Suppressor macrophage treated with lipopolysaccharide for 4 hours (primary cell): ENCODE measurements around the gene DAB2IP.
A peak's percentile ranks its signal among the peaks of the same experiment; 100 is the strongest.

Experiments used
- DNase-seq: peaks from one replicate; pipeline ENCODE4 v3.0.0-alpha.2; 2020

The DAB2IP gene

GRCh38 chr9:121686930-121687541 lies 35.6 kb downstream of the DAB2IP start:
- peak; percentile 80 for DNase-seq

GRCh38 chr9:121688146-121688680 lies 36.8 kb downstream of the DAB2IP start:
- no peak for DNase-seq

GRCh38 chr9:121688681-121689080 lies 37.2 kb downstream of the DAB2IP start:
- no peak for DNase-seq

GRCh38 chr9:121689461-121690157 lies 38.2 kb downstream of the DAB2IP start:
- DNase-seq: no peak

GRCh38 chr9:121690316-121690715 lies 38.9 kb downstream of the DAB2IP start:
- no peak for DNase-seq

- DNase-seq: no peak
Measured at GRCh38 chr9:121690766-121691165, 39.3 kb downstream of the DAB2IP start.

- no peak for DNase-seq
Measured at GRCh38 chr9:121691890-121692289, 40.5 kb downstream of the DAB2IP start.

- no peak for DNase-seq
Measured at GRCh38 chr9:121692606-121693387, 41.4 kb downstream of the DAB2IP start.

- DNase-seq: no peak
Measured at GRCh38 chr9:121693388-121693670, 41.9 kb downstream of the DAB2IP start.

- no peak for DNase-seq
Measured at GRCh38 chr9:121694001-121694400, 42.6 kb downstream of the DAB2IP start.

- DNase-seq: no peak
Measured at GRCh38 chr9:121694600-121694999, 43.2 kb downstream of the DAB2IP start.

- peak; percentile 28 for DNase-seq
Measured at GRCh38 chr9:121696930-121697329, 45.5 kb downstream of the DAB2IP start.

- DNase-seq: peak; percentile 27
Measured at GRCh38 chr9:121698627-121699570, 47.5 kb downstream of the DAB2IP start.

- DNase-seq: no peak
Measured at GRCh38 chr9:121699571-121700164, 48.2 kb downstream of the DAB2IP start.

GRCh38 chr9:121700165-121700831 lies 48.9 kb downstream of the DAB2IP start:
- peak; percentile 35 for DNase-seq

- no peak for DNase-seq
Measured at GRCh38 chr9:121700832-121701419, 49.5 kb downstream of the DAB2IP start.

- no peak for DNase-seq
Measured at GRCh38 chr9:121701736-121702261, 50.4 kb downstream of the DAB2IP start.

GRCh38 chr9:121703014-121703734 lies 51.7 kb downstream of the DAB2IP start:
- DNase-seq: no peak

- DNase-seq: no peak
Measured at GRCh38 chr9:121704281-121704680, 52.8 kb downstream of the DAB2IP start.

GRCh38 chr9:121706149-121706750 lies 54.8 kb downstream of the DAB2IP start:
- DNase-seq: no peak
